ENCODE results near the gene ZEB2.

Gene ZEB2

GRCh38 chr2:144343145-144343544 is 176.8 kb downstream of the ZEB2 start:
- DNase-seq: no peak

DNA sequence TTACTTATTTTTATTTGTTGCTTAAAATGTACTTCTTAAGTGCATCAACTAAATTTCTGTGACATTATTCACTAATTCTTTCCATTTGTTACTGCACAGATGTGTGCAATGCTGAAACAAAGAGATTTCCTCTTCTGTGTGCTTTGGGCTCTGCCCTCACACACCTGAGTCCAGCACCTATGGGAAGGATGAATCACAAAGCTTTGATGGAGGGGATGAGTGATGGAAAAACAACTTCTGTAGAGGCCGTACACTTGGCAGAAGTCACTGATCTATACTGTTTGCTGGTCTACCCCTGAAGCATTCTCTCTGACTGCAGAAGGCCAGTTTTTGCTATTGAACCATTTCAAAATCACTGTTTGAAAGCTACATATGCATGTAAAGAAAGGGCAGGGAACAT is 178.4 kb downstream of the ZEB2 start:
- no peak for DNase-seq

GRCh38 chr2:144339048-144339447 is 180.9 kb downstream of the ZEB2 start:
- DNase-seq: no peak

GRCh38 chr2:144334551-144334950 is 185.4 kb downstream of the ZEB2 start:
- DNase-seq: no peak

Data from NCI-H748 treated with DMSO at 0.1 percent for 48 hours (cell line).